Stimulated activated CD8-positive, alpha-beta memory T cell treated with anti-CD3 and anti-CD28 coated beads, Interleukin-4, amount 100 ng/mL, for 24 hours (primary cell): ENCODE data around the gene PYGB.

Experiments used
- DNase-seq: peaks from one replicate; pipeline ENCODE4 v3.0.0-alpha.2; 2020; ENCODE audit warnings: low read depth

Gene PYGB

GRCh38 chr20:25283221-25283951 lies 35.5 kb downstream of the PYGB start:
- no peak for DNase-seq

DNA sequence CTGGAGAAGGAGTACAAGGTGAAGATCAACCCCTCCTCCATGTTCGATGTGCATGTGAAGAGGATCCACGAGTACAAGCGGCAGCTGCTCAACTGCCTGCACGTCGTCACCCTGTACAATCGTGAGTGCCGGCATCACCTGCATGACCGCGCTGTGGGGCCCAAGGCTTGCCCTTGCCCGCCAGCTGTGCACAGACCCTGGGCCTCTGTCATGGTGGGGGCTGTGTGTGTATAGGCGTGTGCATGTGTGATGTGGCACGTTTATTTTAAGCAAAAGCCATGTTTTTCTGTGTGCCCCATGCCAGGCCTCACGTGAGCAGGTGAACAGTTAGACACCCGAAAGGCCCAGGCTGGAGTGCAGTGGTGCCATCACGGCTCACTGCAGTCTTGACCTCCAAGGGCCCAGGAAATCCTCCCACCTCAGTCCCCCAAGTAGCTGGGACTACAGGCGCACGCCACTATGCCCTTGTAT lies 36.3 kb downstream of the PYGB start:
- DNase-seq: no peak

DNA sequence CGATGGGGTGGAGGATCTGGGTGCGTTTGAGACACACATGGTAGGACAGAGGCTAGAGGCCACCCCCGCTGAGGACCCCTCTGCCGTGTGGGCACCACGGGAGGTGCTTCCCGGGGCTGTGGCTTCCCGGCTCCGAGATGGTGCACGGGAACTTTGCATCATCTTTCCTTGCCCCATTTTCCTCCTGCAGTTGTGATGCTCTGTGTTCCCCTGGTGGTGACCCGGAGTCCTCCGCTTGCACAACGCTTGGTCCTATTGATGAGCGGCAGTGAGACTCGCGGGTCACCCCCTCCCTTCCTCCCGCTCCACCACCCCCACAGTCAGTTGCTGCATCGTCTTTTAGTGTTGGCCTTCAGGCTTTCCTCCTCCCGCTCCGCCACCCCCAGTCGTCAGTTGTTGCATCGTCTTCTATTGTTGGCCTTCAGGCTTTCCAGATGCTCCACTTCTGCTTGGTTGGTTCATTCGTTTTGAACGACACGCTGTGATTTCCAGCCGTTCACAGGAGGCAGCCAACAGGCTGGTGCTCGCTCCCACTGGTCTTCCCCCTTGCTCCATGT lies 37.3 kb downstream of the PYGB start:
- no peak for DNase-seq

DNA sequence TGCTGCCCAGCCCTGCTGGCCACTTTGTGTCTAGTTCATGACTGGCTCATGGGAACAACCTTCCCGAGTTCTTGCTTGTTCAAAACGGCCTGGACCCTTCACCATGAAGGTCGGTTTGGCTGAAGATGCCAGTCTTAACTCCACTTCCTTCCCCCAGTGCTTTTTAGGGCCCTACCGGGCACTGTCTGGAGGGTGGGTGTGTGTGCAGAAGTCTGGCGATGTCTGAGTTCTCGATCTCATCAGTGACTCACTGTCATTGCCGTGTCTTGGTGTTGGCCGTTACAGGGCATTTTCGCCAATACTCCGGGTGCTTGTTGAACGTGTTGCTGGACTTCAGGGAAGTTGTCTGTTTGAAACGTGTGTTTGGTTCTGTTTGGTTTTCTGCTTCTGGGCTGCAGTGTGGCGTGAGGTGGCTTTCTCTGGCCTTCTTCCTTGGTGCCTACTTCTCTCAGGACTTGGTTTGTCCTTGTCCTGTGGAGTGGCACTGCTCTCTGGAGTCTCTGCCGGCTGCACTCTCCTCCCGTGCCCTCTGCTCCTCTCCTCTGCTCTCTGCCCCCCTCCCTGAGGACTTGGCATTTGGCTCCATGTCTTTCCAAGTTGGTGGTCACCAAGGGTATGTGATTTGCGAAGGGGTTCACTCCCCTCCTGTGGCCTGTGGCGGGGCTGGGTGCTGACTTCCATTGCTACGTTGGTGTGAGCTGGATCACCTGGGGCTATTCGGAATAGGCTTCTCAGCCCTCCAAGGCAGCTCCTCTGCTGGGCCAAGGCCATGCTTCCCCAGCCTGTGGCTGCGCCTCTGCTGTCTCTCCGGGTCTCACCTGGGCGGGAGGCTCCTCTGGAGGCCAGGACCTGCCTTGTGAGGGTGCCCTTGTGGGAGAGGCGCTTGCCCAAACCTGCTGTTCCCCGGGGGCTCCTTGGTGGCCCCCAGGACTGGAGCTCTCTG lies 38.2 kb downstream of the PYGB start:
- no peak for DNase-seq

GRCh38 chr20:25286917-25287316 lies 39.0 kb downstream of the PYGB start:
- DNase-seq: no peak

DNA sequence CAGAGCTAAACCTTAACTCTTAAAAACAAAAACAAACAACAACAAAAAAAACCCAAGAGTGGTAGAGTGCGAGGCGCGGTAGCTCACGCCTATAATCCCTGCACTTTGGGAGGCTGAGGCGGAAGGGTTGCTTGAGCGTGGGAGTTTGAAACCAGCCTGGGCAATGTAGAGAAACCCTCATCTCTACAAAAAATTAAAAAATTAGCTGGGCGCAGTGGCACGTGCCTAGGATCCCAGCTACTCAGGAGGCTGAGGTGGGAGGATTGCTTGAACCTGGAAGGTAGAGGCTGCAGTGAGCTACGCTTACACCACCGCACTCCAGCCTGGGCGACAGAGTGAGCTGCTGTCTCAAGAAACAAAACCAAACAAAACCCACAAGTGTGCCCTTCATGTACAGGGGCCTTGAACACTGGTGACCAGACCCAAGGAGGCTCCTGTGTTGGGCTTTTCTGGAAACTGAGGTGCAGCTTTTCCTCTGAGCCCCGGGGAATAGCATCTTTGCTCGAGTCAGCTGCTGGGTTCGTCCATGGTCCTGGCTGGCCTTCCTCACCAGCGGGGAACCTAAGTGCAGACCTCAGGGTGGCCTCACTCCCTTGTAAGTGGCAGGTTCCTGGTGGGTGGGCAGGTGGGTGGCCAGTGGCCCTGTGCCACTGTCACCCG lies 39.9 kb downstream of the PYGB start:
- DNase-seq: no peak

DNA sequence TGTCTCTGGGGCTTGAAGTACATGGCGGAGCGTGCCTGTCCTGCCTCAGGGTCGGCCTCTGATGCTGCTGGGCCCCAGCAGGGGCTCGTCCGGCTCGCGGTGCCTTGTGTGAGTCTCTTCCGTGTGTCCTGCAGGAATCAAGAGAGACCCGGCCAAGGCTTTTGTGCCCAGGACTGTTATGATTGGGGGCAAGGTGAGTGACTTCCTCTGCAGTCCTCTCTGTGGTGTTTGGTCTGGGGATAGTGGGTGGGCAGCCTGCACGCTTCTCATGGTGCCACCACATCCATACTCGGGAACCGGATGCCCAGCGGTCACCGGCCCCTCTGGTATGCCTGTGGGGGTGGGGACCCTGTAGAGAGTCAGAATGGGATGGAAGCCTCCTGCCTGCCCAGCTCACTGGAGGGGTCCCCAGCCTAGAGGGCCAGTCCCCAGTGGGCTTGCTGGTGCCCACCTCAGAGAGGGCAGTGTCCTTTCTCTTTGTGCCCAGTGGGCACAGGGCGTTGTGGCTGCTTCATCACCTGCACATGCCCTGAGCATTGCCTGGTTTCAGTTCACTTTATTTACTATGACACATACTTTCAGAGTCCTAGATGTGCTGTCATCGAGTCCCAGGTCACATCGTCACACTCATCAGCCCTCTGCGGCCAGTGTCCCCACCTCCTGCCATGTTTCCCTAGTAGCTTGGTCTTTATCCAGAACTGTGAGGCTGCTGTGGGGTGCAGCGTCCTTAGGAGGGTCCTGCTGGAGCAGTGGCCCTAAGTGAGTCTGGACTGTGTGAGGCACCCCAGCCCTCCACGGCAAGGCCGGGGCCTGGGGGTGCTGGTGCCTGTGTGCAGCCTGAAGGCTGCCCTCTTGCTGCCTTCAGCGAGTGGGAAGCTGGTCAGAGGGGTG lies 40.7 kb downstream of the PYGB start:
- no peak for DNase-seq

GRCh38 chr20:25289886-25290597 lies 42.2 kb downstream of the PYGB start:
- no peak for DNase-seq

DNA sequence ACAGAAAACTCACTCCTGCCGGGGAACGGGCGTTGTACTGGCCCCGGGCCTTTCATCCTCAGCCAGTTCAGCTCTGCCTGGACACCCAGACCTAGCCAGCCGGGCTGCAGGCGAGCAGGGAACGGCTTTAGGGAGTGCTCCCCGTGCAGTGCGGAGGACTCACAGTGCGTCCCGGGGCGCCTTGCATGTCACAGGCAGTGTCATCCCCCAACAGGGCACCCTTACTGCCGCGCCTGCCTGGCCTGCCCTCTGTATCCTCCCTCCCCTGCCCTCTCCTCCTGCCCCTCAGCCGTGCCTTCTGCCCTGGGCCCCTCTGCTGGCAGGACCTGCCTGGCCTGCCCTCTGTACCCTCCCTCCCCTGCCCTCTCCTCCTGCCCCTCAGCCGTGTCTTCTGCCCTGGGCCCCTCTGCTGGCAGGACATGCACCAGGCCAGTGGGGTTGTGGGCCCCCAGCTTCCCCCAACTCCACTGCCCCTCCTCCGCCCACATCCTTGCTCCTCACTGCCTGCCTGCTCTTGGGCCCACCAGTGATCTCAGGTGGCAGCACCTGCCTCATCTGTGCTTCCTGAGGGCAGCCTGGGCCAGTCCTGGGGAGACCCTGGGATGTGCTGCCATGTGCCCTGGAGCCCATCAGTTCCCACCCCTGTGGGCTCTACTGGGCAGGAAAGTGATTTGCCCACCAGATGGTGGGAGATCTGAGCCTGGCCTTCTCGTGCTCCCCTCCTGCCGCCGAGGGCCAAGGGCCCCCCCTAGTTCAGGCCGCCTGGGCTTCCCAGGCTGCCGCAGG lies 43.0 kb downstream of the PYGB start:
- DNase-seq: no peak

DNA sequence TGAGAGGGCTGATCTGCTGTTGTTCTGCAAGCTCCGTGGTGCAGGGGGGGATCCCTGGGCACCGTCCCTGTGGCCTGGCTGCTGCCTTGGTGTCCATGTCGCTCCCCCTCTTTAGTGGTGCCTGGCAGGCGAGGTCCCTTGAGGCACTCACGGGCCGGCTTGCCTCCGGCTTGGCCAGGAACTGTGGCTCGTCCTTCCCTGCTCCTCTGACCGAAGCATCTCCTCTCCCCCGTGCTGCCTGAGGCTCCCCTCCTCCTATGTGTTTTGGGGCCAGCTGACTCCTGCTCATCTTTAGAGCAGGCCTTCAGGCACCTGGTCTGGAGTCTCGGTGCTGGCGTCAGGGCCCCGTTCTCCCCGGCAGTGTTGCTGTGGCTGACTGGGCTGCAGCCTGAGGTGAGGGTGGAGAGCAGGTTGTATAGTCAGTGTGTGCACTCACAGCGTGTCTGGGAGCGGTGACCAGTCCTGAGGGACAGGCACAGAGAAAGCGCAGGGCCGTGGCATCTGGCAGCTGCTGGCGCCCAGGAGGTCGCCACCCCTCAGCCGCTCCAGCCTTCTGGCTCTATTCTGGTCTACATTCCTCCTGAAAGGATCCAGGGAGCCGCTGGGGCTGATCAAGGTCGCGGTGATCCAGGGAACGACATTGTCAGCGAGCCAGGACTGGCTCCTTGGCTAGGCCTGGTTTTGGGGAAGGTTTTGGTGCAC lies 43.7 kb downstream of the PYGB start:
- DNase-seq: no peak

DNA sequence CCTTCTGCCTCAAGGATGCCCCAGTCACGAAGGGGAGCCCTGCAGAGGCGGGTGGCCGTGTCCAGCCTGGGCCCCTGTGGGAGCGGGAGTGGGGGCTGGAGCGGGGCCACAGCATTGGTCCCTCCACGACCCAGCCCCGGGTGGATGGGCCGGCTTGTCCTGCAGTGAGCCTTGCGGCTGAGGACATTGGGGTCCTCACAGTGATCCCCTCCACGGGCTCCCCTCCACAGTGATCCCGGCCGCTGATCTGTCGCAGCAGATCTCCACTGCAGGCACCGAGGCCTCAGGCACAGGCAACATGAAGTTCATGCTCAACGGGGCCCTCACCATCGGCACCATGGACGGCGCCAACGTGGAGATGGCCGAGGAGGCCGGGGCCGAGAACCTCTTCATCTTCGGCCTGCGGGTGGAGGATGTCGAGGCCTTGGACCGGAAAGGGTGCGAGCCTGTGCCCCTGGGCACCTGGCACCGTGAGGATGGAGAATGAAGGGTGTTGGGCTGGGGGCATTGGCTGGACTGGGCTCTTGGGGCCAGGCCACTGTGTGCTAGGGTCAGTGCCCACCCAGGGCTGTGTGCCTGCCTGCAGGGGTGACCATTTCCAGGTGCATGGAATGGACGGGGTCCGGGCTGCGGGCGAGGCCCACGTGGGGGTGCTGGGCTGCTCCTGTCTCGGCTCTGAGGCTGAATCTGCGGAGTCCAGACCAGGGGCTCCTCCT lies 44.4 kb downstream of the PYGB start:
- DNase-seq: no peak

DNA sequence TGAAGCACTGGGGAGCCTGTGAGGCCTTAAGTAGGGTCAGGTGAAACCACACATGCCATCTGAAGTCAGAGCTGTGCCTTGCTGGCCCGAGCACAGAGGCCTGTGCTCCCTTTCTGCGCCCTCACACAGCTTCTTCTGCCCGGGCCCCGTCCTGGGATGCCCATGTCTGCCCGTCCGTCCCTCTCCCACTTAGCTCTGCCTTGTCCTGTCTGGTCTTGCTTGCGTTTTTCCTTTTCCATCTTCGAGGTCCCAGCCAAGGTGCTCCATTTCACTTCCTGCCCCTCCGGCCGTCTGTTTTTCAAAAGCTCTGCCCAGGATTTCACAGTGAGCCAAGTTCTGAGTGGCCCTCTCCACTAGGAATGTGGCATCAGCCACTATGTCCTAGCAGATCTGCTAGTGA lies 45.6 kb downstream of the PYGB start:
- DNase-seq: no peak

DNA sequence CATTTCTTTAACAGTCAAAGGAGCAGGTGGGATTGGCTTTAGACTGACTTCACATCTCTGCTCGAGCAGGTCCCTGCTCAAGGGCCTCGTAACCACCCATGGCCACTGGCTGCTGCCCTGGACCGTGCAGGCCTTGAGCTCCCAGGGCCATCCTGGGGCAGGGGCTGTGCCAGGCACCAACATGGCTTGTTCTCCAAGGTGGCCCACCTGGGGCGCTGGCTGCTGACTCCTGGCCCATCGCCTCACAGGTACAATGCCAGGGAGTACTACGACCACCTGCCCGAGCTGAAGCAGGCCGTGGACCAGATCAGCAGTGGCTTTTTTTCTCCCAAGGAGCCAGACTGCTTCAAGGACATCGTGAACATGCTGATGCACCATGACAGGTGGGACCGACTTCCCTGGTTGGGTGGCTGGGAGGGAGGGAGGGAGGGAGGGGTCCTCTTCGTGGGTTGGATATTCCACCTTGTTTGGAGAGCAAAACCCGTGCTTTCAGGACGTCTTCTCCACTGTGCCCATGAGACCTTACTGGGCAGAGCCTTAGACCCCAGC lies 46.1 kb downstream of the PYGB start:
- no peak for DNase-seq

DNA sequence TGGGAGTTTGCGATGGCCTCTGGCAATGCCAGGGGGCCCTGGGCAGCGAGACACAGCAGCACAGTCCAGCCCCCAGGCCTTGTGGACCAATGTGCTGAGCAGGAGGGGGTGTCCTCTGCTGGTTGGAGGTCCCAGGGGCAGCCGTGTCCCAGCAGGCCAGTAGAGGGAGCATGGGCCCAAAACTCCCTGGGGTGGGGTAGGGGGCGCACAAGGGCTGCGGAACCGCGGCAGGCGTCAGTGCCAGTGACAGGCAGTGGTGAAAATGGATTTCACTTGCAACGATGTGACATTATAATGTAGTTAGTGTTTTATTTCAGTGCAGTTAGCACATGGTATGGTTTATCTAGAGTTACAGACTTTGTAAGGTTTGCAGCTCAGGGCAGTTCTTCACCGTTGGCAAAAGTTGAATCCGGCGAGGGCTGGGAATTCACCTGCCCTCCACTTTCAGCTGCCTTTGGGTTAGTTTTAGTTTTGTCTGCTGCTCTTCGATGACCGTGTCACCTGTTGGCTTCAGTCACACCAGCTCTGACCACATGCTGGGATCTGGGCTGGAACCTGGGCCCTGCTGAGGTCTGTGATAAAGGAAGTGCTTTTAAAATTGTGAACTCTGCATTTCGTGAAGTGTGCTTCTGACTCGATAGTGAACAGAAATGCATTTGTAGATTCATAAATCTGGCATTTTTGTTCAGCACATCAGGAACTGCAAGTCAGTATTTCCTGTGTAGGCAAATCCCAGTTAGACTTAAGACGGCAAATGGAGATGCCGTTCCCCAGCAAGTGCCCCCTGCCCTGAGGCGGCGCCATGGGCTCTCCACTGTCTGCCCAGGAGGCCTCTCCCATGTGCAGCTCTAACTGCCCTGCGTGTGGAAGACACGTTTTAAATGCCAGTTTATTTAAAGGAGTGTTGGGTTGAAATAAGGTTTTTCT lies 46.8 kb downstream of the PYGB start:
- DNase-seq: peak; percentile 46

- no peak for DNase-seq
Measured at GRCh38 chr20:25295386-25296093, 47.7 kb downstream of the PYGB start.
